ENCODE results near the gene CEP152.
A peak's percentile ranks its signal among the peaks of the same experiment; 100 is the strongest.
"Not testable (repeated sequence)": the region's sequence is repeated elsewhere in the genome, so short reads cannot be mapped to it uniquely, and the experiment has no call there.

CEP152 gene

DNA sequence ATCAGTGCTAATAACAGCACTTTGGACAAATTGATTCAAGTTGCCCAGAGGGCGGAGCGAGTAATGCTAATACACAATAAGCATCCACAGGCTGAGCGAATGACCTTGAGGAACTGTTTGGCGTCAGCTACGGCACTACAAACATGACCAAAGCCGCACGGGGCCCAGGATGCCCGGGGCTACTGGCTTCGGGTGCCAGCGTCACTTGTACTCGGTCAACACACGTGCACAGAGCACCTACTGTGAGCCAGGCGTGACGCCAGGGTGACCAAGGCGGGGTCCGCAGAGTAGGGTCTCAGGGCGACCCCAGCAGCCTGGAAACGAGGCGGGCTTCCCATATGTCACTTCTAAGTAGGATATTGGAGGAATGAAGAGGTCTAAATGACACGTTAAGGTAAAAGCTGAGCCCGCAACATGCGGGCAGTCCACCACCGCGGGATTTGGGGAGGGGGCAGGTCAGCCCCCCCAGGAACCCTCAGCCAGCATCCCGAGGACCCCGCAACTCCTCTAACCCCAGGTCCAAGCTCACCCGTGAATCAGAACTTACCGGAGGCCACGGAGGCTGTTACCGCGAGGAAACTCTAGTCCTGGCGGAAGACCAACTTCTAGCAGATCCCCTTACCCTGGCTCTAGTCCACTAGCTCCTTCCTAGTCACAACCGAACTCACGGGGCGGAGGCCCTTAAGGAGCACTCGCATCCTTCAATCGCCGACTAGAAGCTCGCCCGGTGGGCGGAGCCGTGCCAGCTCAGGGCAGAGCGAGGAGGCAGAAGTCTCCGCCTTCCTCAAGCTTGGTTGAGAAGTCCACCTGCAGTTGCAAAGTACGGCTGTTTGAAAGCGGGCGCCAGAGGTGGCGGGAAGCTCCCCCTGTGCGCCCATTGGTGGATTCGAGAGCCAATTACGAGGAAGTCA is at the start of gene CEP152:
Gene CEP152 (minus strand): TSS at position 656 of the 911 bp plus-strand sequence. CDS start 5,420 bp downstream, outside the sequence.
- DNase-seq, result peak; percentile 99

DNA sequence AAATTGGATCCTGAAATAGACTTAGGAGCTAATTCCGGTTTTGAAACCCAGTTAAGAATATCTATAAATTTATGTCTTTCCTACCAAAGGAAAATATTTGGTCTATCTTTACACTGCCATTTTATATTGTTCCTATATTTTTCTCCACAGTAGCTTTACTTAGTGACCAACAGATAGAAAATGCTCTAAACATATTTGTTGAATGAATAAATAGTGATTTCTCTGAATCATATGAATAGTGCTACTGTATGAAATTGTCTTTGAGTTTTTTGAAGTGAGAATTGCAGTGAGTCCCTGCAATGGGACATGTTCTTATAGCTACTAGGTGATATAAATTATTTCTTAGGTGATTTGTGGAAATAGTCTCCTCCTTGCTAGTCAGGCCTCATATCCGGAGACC is 48.6 kb upstream of the CEP152 start:
- no peak for DNase-seq

DNA sequence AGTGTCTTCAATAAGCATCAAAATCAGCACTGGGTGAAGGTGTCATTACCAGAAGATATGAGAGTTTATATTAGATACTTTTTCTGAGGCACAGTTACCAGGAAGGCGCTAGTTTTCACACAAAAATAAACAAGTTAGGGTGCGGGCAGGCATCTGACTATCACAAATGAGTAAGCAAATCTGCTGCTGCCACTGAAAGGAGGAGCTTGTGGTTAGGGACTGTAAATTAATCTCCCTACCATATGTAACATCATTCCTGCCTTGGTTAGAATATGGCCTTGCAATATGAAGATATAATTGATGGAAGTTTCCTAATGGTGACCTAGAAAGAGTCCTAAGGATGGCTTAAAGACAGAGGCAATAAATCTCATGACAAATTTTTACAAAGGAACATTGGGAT is 47.5 kb upstream of the CEP152 start:
- DNase-seq, result no peak

GRCh38 chr15:48856942-48857341 is 46.1 kb upstream of the CEP152 start:
- no peak for DNase-seq

DNA sequence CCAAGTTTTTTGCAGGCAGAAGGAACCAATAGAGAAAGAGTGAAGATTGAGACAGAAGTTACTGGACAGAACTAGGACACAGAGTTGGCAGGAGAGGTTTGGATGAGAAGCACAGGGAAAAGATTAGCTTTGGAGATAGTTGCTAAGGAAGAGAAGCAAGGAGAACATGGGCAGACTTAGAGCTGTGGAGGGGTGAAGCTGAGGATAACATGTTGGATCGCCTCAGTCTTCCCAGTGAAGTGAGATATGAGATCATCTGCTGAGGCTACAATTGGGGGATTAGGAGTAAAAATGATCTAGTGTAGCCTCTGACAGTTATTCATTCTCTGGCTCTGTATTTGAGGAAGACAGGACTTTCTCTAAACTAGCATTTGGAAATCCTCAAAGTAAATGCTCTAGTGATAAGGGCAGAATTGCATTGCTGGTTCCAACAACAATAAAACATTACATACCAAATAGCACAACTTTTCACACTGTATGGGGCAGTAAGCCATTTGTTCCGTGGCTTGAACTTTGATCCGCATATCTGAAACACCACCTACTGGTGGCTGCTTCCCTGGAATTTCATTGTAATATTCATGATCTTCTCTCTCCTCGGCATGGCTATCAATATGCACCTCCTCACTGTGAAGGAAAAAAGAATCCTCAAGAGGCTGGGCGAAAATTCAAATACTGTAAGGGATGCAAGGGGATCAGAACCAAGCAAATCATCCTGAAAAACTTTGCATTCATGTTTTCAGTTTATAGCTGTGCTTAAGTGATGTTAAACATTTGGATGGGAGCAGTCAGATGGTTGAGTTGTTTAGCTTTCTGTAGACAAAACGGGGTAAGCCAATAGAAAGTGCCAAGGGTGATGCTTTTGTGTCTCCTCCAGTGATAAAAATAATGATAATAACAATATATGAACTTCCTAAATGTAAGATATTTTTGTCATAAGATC is 44.9 kb upstream of the CEP152 start:
- peak; percentile 22 for DNase-seq

DNA sequence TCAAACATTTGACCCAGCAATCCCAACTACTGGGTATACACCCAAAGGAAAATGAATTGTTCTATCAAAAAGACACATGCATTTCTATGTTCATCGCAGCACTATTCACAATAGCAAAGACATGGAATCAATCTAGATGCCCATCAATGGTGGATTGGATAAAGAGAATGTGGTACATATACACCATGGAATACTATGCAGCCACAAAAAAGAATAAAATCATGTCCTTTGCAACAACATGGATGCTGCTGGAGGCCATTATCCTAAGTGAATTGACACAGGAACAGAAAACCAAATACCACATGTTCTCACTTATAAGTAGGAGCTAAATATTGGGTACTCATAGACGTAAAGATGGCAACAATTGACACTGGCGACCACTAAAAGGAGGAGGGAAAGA is 43.6 kb upstream of the CEP152 start:
- not testable (repeated sequence) for DNase-seq

DNA sequence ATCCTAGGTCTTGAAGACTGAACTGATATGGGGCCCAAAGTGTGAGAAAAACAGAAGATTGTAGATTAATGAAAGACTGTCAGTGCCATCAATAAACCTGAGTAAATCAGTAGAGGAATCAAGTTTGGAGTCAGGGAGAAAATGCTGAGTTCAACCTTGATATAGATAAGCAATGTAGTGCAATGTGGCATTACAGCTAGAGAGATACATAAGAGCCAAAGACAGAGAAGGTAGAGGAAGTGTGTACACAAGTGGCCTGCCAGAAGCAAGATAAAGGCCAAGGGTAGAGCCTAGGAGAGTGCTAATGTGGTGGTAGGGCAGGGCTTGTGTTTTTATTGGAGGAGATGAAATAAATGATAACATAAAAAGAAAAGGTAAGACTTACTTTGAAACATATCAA is 41.1 kb upstream of the CEP152 start:
- DNase-seq, result no peak

GRCh38 chr15:48850648-48851047 is 39.8 kb upstream of the CEP152 start:
- no peak for DNase-seq

DNA sequence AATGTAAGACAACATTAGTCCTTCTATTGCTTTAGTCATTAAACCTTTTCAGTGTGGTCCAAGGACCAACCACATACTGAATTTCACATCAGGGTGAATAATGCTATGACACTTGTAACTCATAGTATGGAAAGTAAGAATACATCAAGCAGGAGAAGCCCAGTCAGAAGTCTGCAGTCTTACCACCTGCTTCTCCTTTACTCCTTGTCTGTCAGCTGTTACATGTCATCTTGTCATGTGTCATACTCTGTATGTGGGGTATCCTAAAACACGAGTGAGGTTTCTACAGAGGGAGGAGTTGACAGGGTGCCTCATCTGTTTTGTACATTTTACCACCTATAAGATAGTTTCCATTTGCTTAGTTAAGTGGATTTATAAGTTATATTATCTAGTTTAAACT is 34.3 kb upstream of the CEP152 start:
- DNase-seq, result no peak

- DNase-seq, result peak; percentile 54
These were observed 31.6 kb upstream of the CEP152 start for GRCh38 chr15:48842501-48842900.

DNA sequence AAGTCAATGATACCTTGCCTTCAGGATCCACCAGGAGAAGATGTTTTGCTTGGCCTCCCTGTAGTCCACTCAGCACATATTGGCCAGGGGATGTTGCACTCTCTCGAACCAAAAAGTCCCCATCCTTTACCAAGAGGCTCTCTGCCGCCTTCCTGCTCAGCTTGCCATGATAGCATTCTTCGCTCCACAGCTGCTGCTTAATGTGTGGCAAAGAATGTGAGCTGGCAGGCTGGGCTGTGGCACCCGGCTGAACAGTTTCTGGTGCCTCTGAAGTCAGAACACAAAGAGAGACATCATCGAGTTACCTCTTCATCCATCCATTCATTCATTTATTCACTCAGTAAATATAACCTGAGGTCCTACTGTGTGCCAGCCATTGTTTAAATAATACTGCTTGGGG is 23.9 kb upstream of the CEP152 start:
- DNase-seq, result no peak

GRCh38 chr15:48833526-48834239 is 22.8 kb upstream of the CEP152 start:
- no peak for DNase-seq

- no peak for DNase-seq
These were observed 21.8 kb upstream of the CEP152 start for GRCh38 chr15:48832648-48833047.

DNA sequence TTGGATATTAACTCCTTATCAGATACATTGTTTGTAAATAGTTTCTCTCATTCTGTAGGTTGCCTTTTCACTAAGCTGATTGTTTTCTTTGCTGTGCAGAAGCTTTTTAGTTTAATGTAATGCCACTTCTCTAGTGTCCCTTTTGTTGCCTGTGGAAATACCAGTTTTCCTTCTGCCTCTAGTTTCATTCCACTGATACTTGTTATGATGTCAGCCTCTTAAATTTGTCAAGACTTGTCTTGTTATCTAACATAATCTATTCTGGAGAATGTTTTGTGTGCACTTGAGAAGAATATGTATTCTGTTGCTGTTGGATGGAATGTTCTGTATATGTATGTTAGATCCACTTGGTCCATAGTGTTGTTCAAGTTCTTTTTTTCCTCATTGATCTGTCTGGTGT is 18.0 kb upstream of the CEP152 start:
- no peak for DNase-seq

- DNase-seq, result no peak
These were observed 17.6 kb upstream of the CEP152 start for GRCh38 chr15:48828471-48828870.

GRCh38 chr15:48825075-48825474 is 14.2 kb upstream of the CEP152 start:
- DNase-seq, result no peak

- no peak for DNase-seq
These were observed 12.8 kb upstream of the CEP152 start for GRCh38 chr15:48823706-48824105.

- no peak for DNase-seq
These were observed 12.4 kb upstream of the CEP152 start for GRCh38 chr15:48823237-48823636.

- no peak for DNase-seq
These were observed 3.4 kb upstream of the CEP152 start for GRCh38 chr15:48814286-48814685.

- DNase-seq, result no peak
These were observed 573 bp upstream of the CEP152 start for GRCh38 chr15:48811325-48811958.

DNA sequence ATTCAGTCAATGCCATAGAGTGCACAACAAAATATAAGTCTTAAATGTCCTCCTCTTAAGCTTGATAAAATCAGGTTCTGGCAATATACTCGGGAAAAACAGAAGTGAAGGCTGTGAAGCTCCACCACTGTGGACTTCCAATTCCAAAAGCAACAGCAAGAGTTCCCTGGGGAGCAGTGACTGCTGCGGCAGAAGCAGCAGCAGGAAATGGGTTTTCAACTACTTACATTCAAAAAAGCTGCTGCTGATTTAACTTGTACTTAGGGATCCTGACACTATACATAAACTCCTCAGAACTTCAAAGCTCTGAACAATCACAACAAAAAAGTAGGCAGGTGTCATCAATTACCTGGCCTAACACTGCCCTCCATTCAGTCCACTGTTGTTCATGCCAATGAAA is 4.7 kb downstream of the CEP152 start:
- DNase-seq, result no peak

- DNase-seq, result no peak
These were observed 5.3 kb downstream of the CEP152 start for GRCh38 chr15:48805591-48805990.

GRCh38 chr15:48803877-48804276 is 7.0 kb downstream of the CEP152 start:
- DNase-seq, result no peak

Data from SHP77 treated with DMSO at 0.1 percent for 48 hours (cell line).